Testis (tissue), 3 donors: ENCODE measurements around the gene MIGA2. TPM values are rescaled to one million over a fixed set of nuclear protein-coding genes. Genes with fewer than 3 reads are reported as not detected.
A peak's percentile ranks its signal among the peaks of the same experiment; 100 is the strongest.
"Not testable (repeated sequence)": the region's sequence is repeated elsewhere in the genome, so short reads cannot be mapped to it uniquely, and the experiment has no call there.

Source experiments
- DNase-seq: peaks from one replicate; pipeline ENCODE4 v3.0.0-alpha.2; 2019
- H3K27ac ChIP-seq, 2 donors: fragments of 200-600 bp; sonication (generic); one replicate each; pipeline ENCODE4 v1.5.1; 2019
- H3K27me3 ChIP-seq: fragments of 200-600 bp; sonication (generic); one replicate; pipeline ENCODE4 v1.5.1; 2019
- H3K36me3 ChIP-seq: fragments of 200-600 bp; sonication (generic); one replicate; pipeline ENCODE4 v1.5.1; 2017; ENCODE audit warnings: low read depth; ENCODE audit errors: missing control alignments
- H3K4me1 ChIP-seq: fragments of 200-600 bp; sonication (generic); one replicate; pipeline ENCODE4 v1.5.1; 2019
- H3K4me3 ChIP-seq, 2 donors: fragments of 200-600 bp; sonication (generic); one replicate each; pipeline ENCODE4 v1.5.1; 2017 to 2019
- H3K9me3 ChIP-seq: fragments of 200-600 bp; sonication (generic); one replicate; pipeline ENCODE4 v1.5.1; 2017
- CTCF ChIP-seq, 3 experiments: fragments of 450-650 bp in 2 of 3; fragments of 200-600 bp in 1 of 3; sonication (generic) in 1 of 3; IDR thresholded peaks; one replicate each; pipeline ENCODE4 v1.5.1; 2016 to 2019; ENCODE audit warnings: antibody characterized with exemption in 3 of 3, mild to moderate bottlenecking in 2 of 3, moderate library complexity in 1 of 3
- POLR2A ChIP-seq: fragments of 450-650 bp; IDR thresholded peaks from one replicate; pipeline ENCODE4 v1.6.1; 2017; ENCODE audit warnings: antibody characterized with exemption, mild to moderate bottlenecking, moderate library complexity
- WGBS, 2 donors: methylation state at CpG; one replicate each; pipeline ENCODE4 v1.1.5; 2018; 5-methylcytosine and 5-hydroxymethylcytosine counted together
- intact Hi-C: fragments of 100-400 bp; cut with DNase I; formaldehyde crosslinking; loops from one replicate; pipeline ENCODE4 v1.15.1; 2023; ENCODE audit warnings: low total_unique reads
- polyA plus RNA-seq: library from polyadenylated mRNA; stranded (reverse); fragments of 350-450 nt; fragmentation: Illumina TruSeq; extraction: RNeasy Lipid Tissue Mini Kit (QIAGEN cat#74804); gene quantifications from one replicate; pipeline ENCODE4 v1.2.3, GENCODE V29; 2014; ENCODE audit warnings: low read depth, low replicate concordance; ENCODE audit not compliant: insufficient read depth
- total RNA-seq, 2 donors: library from RNA; depleted of rRNA; stranded (reverse); fragments of >200 nt; gene quantifications; one replicate each; pipeline ENCODE4 v1.2.3, GENCODE V29; 2016

The MIGA2 gene
- total and polyA plus RNA-seq, 3 donors from 2014 or later, result 22.9 to 42.7 (median 42.0) TPM

DNA sequence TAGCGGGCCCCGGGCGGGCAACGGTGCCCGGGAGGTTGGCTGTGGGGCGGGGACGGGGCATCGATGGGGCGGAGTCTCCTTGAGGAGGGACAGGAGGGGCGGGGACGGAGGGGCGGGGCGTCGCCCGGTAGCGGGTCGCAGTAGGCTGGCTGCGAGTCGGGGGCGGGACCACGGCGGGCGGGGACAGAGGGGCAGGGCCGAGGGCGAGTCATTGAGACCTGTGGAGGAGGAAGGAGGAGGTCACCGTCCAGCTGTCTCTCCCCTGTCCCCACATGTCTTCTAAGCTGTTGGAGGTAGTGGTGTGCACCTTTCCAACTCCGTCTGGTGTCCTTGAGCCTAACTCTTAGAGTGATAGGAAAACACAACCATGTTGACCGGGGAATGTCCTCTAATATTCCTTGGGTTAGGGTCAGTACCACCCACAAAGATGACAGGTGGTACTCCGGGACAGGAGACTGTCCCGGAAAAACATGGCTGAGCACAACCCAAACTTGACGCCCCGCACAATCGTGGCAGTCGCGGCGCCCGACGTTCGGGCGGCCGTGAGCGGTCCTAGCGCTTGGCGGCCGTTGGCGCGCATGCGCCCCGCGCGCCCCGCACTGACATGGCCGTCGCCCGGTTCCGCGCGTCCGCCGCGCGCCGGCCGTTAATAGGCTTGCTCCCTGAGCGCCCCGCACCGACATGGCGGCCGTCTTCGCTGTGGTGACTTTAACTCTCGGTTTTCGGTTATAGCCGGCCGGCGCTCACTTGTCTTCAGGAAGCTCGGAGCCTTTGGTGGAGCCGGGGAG, 74.5 kb downstream of the MIGA2 start, which contains the start of the genes CRAT and PTPA:
CRAT (minus strand) TSS at position 54 of the 788 bp plus-strand sequence. CDS start 284 bp downstream, outside the sequence.
PTPA (plus strand) TSS at position 676 of the 788 bp plus-strand sequence. CDS start 186 bp downstream, outside the sequence.
- peak within 1 kb of the TSS; percentile 94 to 97 for H3K27ac ChIP-seq
- H3K4me3 ChIP-seq, result peak within 1 kb of the TSS; percentile 84 to 99
- H3K27me3 ChIP-seq, result no peaks in the 10 kb centered on the region
- peaks cover 27% of the 10 kb centered on the region for H3K4me1 ChIP-seq
- TF ChIP-seq CTCF (IDR thresholded peaks at IDR 0.05), result peak in 1 of 3 experiments; percentile 17
- peak; percentile 92 for TF ChIP-seq POLR2A
- no peaks in the 10 kb centered on the region for H3K36me3 ChIP-seq
- 0 to 1% methylated on average over 7 to 74 of the region's 77 CpGs for WGBS, 2 donors
- H3K9me3 ChIP-seq, result no peaks in the 10 kb centered on the region
- intact Hi-C loops, result no loop called here
- DNase-seq, result peak; percentile 98

- peaks cover 27% of the 10 kb centered on the region for H3K4me1 ChIP-seq
- peak overlapping the region; percentile 84 to 99 for H3K4me3 ChIP-seq
- WGBS, 2 donors, result 0 to 1% methylated on average over 35 to 36 of the region's 37 CpGs
- no peaks in the 10 kb centered on the region for H3K36me3 ChIP-seq
- TF ChIP-seq POLR2A, result no peak
- TF ChIP-seq CTCF (IDR thresholded peaks at IDR 0.05), result no peak
- H3K27me3 ChIP-seq, result no peaks in the 10 kb centered on the region
- H3K9me3 ChIP-seq, result no peaks in the 10 kb centered on the region
- peak; percentile 69 for DNase-seq
- H3K27ac ChIP-seq, result peak overlapping the region; percentile 94 to 97
- intact Hi-C loops, result no loop called here
Measured at GRCh38 chr9:129111528-129112151, 75.2 kb downstream of the MIGA2 start.

DNA sequence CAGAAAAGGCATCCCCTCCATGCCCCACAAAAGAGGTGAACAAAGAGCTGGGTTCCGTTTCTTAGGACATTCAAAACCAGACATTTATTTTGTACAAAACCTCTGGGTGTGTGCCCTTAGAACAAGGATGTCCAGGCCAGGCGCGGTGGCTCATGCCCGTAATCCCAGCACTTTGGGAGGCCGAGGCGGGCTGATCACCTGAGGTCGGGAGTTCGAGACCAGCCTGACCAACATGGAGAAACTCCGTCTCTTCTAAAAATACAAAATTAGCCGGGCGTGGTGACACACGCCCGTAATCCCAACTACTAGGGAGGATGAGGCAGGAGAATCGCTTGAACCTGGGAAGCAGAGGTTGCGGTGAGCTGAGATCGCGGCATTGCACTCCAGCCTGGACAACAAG, 76.1 kb downstream of the MIGA2 start:
- intact Hi-C loops, H3K36me3 ChIP-seq, DNase-seq, H3K9me3 ChIP-seq, H3K27me3 ChIP-seq: not testable (repeated sequence)
- WGBS, 2 donors, result 61 to 78% methylated on average over 17 of the region's 17 CpGs
- H3K4me1 ChIP-seq, result peaks cover 27% of the 10 kb centered on the region
- H3K27ac ChIP-seq, result peak overlapping the region; percentile 94 to 97
- H3K4me3 ChIP-seq, result peak overlapping the region in 1 of 2 donors; percentile 99

GRCh38 chr9:129113645-129114304, 77.3 kb downstream of the MIGA2 start:
- peak; percentile 60 for DNase-seq
- H3K4me1 ChIP-seq, result peaks cover 27% of the 10 kb centered on the region
- no peaks in the 10 kb centered on the region for H3K36me3 ChIP-seq
- 67 to 76% methylated on average over 17 of the region's 17 CpGs for WGBS, 2 donors
- no peak for TF ChIP-seq POLR2A
- no peak for TF ChIP-seq CTCF (IDR thresholded peaks at IDR 0.05)
- peak overlapping the region; percentile 14 to 33 for H3K27ac ChIP-seq
- intact Hi-C loops, result no loop called here
- H3K27me3 ChIP-seq, result no peaks in the 10 kb centered on the region
- H3K4me3 ChIP-seq, result no peak overlapping the region
- H3K9me3 ChIP-seq, result no peaks in the 10 kb centered on the region

- WGBS, 2 donors, result 74 to 76% methylated on average over 4 of the region's 4 CpGs
- H3K27me3 ChIP-seq, result no peaks in the 10 kb centered on the region
- no peaks in the 10 kb centered on the region for H3K36me3 ChIP-seq
- H3K9me3 ChIP-seq, result no peaks in the 10 kb centered on the region
- no peak overlapping the region for H3K4me3 ChIP-seq
- no peak overlapping the region for H3K27ac ChIP-seq
- TF ChIP-seq CTCF (IDR thresholded peaks at IDR 0.05) (no peak), POLR2A (no peak)
- intact Hi-C loops, result no loop called here
- peaks cover 8% of the 10 kb centered on the region for H3K4me1 ChIP-seq
- DNase-seq, result no peak
Measured at GRCh38 chr9:129118799-129119198, 82.4 kb downstream of the MIGA2 start.
